ENCODE measurements around the gene TBC1D9B. TPM values are rescaled to one million over a fixed set of nuclear protein-coding genes. Genes with fewer than 3 reads are reported as not detected.
A peak's percentile ranks its signal among the peaks of the same experiment; 100 is the strongest.
"Not testable (repeated sequence)": the region's sequence is repeated elsewhere in the genome, so short reads cannot be mapped to it uniquely, and the experiment has no call there.

The TBC1D9B gene
- total and polyA plus RNA-seq, 2 experiments from 2014 or later = 55.7 to 78.8 TPM

- Histone ChIP-seq H3K9ac (no peak overlapping the region), H3K9me3 (ENCODE audit: low read depth) (no peaks in the 10 kb centered on the region), H3K36me3 (ENCODE audit: low read depth) (peaks cover 20% of the 10 kb centered on the region; the same call in 1 of the 2 replicates), H3K79me2 (ENCODE audit: insufficient read depth) (no peaks in the 10 kb centered on the region), H3K4me2 (ENCODE audit: unreplicated experiment) (no peak overlapping the region), H3K27me3 (replicated peaks; ENCODE audit: insufficient read depth) (no peaks in the 10 kb centered on the region), H3K4me1 (ENCODE audit: insufficient read depth) (no peaks in the 10 kb centered on the region), H2AFZ (no peak overlapping the region), H3K4me3 (no peak overlapping the region), H3K9me2 (ENCODE audit: insufficient read depth) (no peaks in the 10 kb centered on the region), H4K20me1 (ENCODE audit: insufficient read depth) (no peaks in the 10 kb centered on the region), H3K27ac (no peak overlapping the region), H3F3A (ENCODE audit: insufficient read depth) (no peaks in the 10 kb centered on the region)
- DNase-seq = no peak
- in situ Hi-C loops (cut with MboI) = no loop called here
- TF ChIP-seq EZH2phosphoT487 (IDR thresholded peaks at IDR 0.05; ENCODE audit: insufficient read depth, low read depth) (no peak), EZH2 (IDR thresholded peaks at IDR 0.05; ENCODE audit: insufficient read depth, poor library complexity, severe bottlenecking) (no peak)
- WGBS, 2 experiments (ENCODE audit: low coverage in 1 of 2, low lambda C conversion rate in 2 of 2, missing lambda C conversion rate in 2 of 2) = 95% methylated on average over 12 to 16 of the region's 18 CpGs
Measured at GRCh38 chr5:179872055-179872827, 35.5 kb downstream of the TBC1D9B start.

GRCh38 chr5:179871533-179871932 lies 36.2 kb downstream of the TBC1D9B start:
- H3K79me2 ChIP-seq (ENCODE audit: insufficient read depth) = not testable (repeated sequence)
- 89 to 92% methylated on average over 9 to 14 of the region's 14 CpGs for WGBS, 2 experiments (ENCODE audit: low coverage in 1 of 2, low lambda C conversion rate in 2 of 2, missing lambda C conversion rate in 2 of 2)
- peaks cover 20% of the 10 kb centered on the region; the same call in 1 of the 2 replicates for H3K36me3 ChIP-seq (ENCODE audit: low read depth)

GRCh38 chr5:179870952-179871351 lies 36.7 kb downstream of the TBC1D9B start:
- peaks cover 14% of the 10 kb centered on the region; the same call in 1 of the 2 replicates for H3K36me3 ChIP-seq (ENCODE audit: low read depth)
- no peaks in the 10 kb centered on the region for H3K9me3 ChIP-seq (ENCODE audit: low read depth)
- no peaks in the 10 kb centered on the region for H4K20me1 ChIP-seq (ENCODE audit: insufficient read depth)
- no peak overlapping the region for H2AFZ ChIP-seq
- H3K9me2 ChIP-seq (ENCODE audit: insufficient read depth) = no peaks in the 10 kb centered on the region
- H3K4me1 ChIP-seq (ENCODE audit: insufficient read depth) = no peaks in the 10 kb centered on the region
- WGBS, 2 experiments (ENCODE audit: low coverage in 1 of 2, low lambda C conversion rate in 2 of 2, missing lambda C conversion rate in 2 of 2) = 95 to 98% methylated on average over 3 of the region's 3 CpGs
- DNase-seq = no peak
- H3K4me2 ChIP-seq (ENCODE audit: unreplicated experiment) = no peak overlapping the region
- in situ Hi-C loops (cut with MboI) = no loop called here
- no peaks in the 10 kb centered on the region for H3K27me3 ChIP-seq (replicated peaks; ENCODE audit: insufficient read depth)
- no peaks in the 10 kb centered on the region for H3F3A ChIP-seq (ENCODE audit: insufficient read depth)
- no peak for TF ChIP-seq EZH2phosphoT487 (IDR thresholded peaks at IDR 0.05; ENCODE audit: insufficient read depth, low read depth)
- TF ChIP-seq EZH2 (IDR thresholded peaks at IDR 0.05; ENCODE audit: insufficient read depth, poor library complexity, severe bottlenecking) = no peak
- H3K27ac ChIP-seq = no peak overlapping the region
- no peak overlapping the region for H3K9ac ChIP-seq
- H3K79me2 ChIP-seq (ENCODE audit: insufficient read depth) = no peaks in the 10 kb centered on the region
- no peak overlapping the region for H3K4me3 ChIP-seq

More at GRCh38 chr5:179871533-179871932, 36.2 kb downstream of the TBC1D9B start:
- DNase-seq; H3K27me3 ChIP-seq (replicated peaks; ENCODE audit: insufficient read depth); H3K9me2 ChIP-seq (ENCODE audit: insufficient read depth); in situ Hi-C loops (cut with MboI); H3K9me3 ChIP-seq (ENCODE audit: low read depth); H3K4me3 ChIP-seq; H4K20me1 ChIP-seq (ENCODE audit: insufficient read depth); H3F3A ChIP-seq (ENCODE audit: insufficient read depth); H3K4me2 ChIP-seq (ENCODE audit: unreplicated experiment); H3K27ac ChIP-seq; H2AFZ ChIP-seq; H3K4me1 ChIP-seq (ENCODE audit: insufficient read depth); H3K9ac ChIP-seq: not testable (repeated sequence)

- no peaks in the 10 kb centered on the region for H3K9me2 ChIP-seq (ENCODE audit: insufficient read depth)
- H3K4me2 ChIP-seq (ENCODE audit: unreplicated experiment) = no peak overlapping the region
- no peaks in the 10 kb centered on the region for H3F3A ChIP-seq (ENCODE audit: insufficient read depth)
- DNase-seq = peak; percentile 39
- H3K27me3 ChIP-seq (replicated peaks; ENCODE audit: insufficient read depth) = no peaks in the 10 kb centered on the region
- H3K9me3 ChIP-seq (ENCODE audit: low read depth) = no peaks in the 10 kb centered on the region
- TF ChIP-seq EZH2phosphoT487 (IDR thresholded peaks at IDR 0.05; ENCODE audit: insufficient read depth, low read depth) = no peak
- no peak for TF ChIP-seq EZH2 (IDR thresholded peaks at IDR 0.05; ENCODE audit: insufficient read depth, poor library complexity, severe bottlenecking)
- no peak overlapping the region for H3K4me3 ChIP-seq
- no peak overlapping the region for H3K27ac ChIP-seq
- in situ Hi-C loops (cut with MboI) = no loop called here
- no peaks in the 10 kb centered on the region for H4K20me1 ChIP-seq (ENCODE audit: insufficient read depth)
- no peak overlapping the region for H3K9ac ChIP-seq
- peaks cover 11% of the 10 kb centered on the region; the same call in 1 of the 2 replicates for H3K36me3 ChIP-seq (ENCODE audit: low read depth)
- WGBS, 2 experiments (ENCODE audit: low coverage in 1 of 2, low lambda C conversion rate in 2 of 2, missing lambda C conversion rate in 2 of 2) = 80 to 84% methylated on average over 16 to 17 of the region's 17 CpGs
- H2AFZ ChIP-seq = no peak overlapping the region
- no peaks in the 10 kb centered on the region for H3K4me1 ChIP-seq (ENCODE audit: insufficient read depth)
- no peaks in the 10 kb centered on the region for H3K79me2 ChIP-seq (ENCODE audit: insufficient read depth)
Measured at GRCh38 chr5:179870403-179870903, 37.2 kb downstream of the TBC1D9B start.
